Nephron (organoid): ENCODE results near the gene FBXO48.

Experiments used
- H3K27ac Mint-ChIP-seq, 3 experiments: 2 replicates each; pipeline ENCODE4 v1.8.0; 2020; ENCODE audit warnings: mixed read lengths in 3 of 3, mild to moderate bottlenecking in 2 of 3, moderate library complexity in 1 of 3
- H3K27me3 Mint-ChIP-seq: 2 replicates; pipeline ENCODE4 v1.8.0; 2021; ENCODE audit warnings: low read depth, mild to moderate bottlenecking, moderate library complexity, mixed read lengths
- H3K36me3 Mint-ChIP-seq: 2 replicates; pipeline ENCODE4 v1.8.0; 2020; ENCODE audit warnings: low read depth, mixed read lengths
- H3K4me1 Mint-ChIP-seq: 2 replicates; pipeline ENCODE4 v1.8.0; 2020; ENCODE audit warnings: mixed read lengths
- H3K4me3 Mint-ChIP-seq, 3 experiments: 2 replicates each; pipeline ENCODE4 v1.8.0; 2020; ENCODE audit warnings: mild to moderate bottlenecking in 3 of 3, mixed read lengths in 3 of 3, moderate library complexity in 2 of 3
- H3K9me3 Mint-ChIP-seq: 2 replicates; pipeline ENCODE4 v1.8.0; 2020; ENCODE audit warnings: mixed read lengths
- CTCF ChIP-seq, 3 experiments: fragments of 200-600 bp; sonication (generic); IDR thresholded peaks; one replicate each; pipeline ENCODE4 v1.5.0; 2021; ENCODE audit warnings: antibody characterized with exemption in 3 of 3; ENCODE audit not compliant: unreplicated experiment in 3 of 3

The FBXO48 gene, protein sequence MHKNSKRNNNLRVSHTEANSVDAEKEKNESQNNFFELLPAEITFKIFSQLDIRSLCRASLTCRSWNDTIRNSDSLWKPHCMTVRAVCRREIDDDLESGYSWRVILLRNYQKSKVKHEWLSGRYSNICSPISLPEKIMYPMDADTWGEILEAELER

GRCh38 chr2:68467077-68467960 is at the start of gene FBXO48, which contains the start of gene APLF:
FBXO48 (minus strand) TSS chr2:68467294; CDS start chr2:68465145, 2,149 bp downstream.
APLF (plus strand) TSS chr2:68467585; CDS start chr2:68467732, 147 bp downstream.
- no peaks in the 10 kb centered on the region for H3K9me3 Mint-ChIP-seq
- peak within 1 kb of the TSS; percentile 73 to 90 (median 89) for H3K27ac Mint-ChIP-seq
- peak within 1 kb of the TSS; percentile 96 for H3K4me3 Mint-ChIP-seq
- no peak for TF ChIP-seq CTCF (IDR thresholded peaks at IDR 0.05; ENCODE audit: unreplicated experiment in 3 of 3)
- H3K4me1 Mint-ChIP-seq, result peaks cover 12% of the 10 kb centered on the region
- H3K27me3 Mint-ChIP-seq, result no peaks in the 10 kb centered on the region
- H3K36me3 Mint-ChIP-seq, result no peaks in the 10 kb centered on the region

- Mint-ChIP-seq H3K9me3 (no peaks in the 10 kb centered on the region), H3K4me1 (peaks cover 10% of the 10 kb centered on the region), H3K4me3 (no peak overlapping the region), H3K36me3 (peaks cover 5% of the 10 kb centered on the region), H3K27ac (no peak overlapping the region), H3K27me3 (no peaks in the 10 kb centered on the region)
- no peak for TF ChIP-seq CTCF (IDR thresholded peaks at IDR 0.05; ENCODE audit: unreplicated experiment in 3 of 3)
Observed at GRCh38 chr2:68516051-68516955, 49.2 kb upstream of the FBXO48 start.

GRCh38 chr2:68514316-68514929 is 47.3 kb upstream of the FBXO48 start:
- Mint-ChIP-seq H3K4me3 (no peak overlapping the region), H3K4me1 (peaks cover 10% of the 10 kb centered on the region), H3K27me3 (no peaks in the 10 kb centered on the region), H3K27ac (no peak overlapping the region), H3K36me3 (peaks cover 5% of the 10 kb centered on the region), H3K9me3 (no peaks in the 10 kb centered on the region)
- no peak for TF ChIP-seq CTCF (IDR thresholded peaks at IDR 0.05; ENCODE audit: unreplicated experiment in 3 of 3)

- no peak for TF ChIP-seq CTCF (IDR thresholded peaks at IDR 0.05; ENCODE audit: unreplicated experiment in 3 of 3)
- peaks cover 11% of the 10 kb centered on the region for H3K36me3 Mint-ChIP-seq
- peaks cover 10% of the 10 kb centered on the region for H3K4me1 Mint-ChIP-seq
- H3K27me3 Mint-ChIP-seq, result no peaks in the 10 kb centered on the region
- H3K4me3 Mint-ChIP-seq, result no peak overlapping the region
- peak overlapping the region in 1 of 3 experiments; percentile 21 for H3K27ac Mint-ChIP-seq
- peaks cover 5% of the 10 kb centered on the region for H3K9me3 Mint-ChIP-seq
Observed at GRCh38 chr2:68512966-68513365, 45.9 kb upstream of the FBXO48 start.

DNA sequence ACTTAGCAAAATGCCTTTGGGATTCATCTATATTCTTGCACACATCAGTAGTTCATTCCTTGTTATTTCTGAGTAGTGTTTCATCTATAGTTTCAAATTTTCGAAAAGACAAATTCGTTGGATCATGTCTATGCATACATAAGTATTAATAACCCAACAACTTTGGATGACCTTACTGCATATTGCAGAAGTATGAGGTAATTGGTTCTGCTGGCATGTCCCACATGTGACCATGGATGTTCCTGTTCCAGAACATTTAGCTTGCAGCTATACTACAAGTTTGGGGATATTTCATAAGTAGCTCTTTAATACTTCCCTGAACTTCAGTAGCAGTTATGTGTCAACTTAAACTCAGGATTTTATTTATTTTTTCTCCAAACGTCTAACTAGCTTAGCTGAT is 45.2 kb upstream of the FBXO48 start:
- no peaks in the 10 kb centered on the region for H3K27me3 Mint-ChIP-seq
- no peak for TF ChIP-seq CTCF (IDR thresholded peaks at IDR 0.05; ENCODE audit: unreplicated experiment in 3 of 3)
- H3K4me1 Mint-ChIP-seq, result peaks cover 10% of the 10 kb centered on the region
- H3K36me3 Mint-ChIP-seq, result peaks cover 14% of the 10 kb centered on the region
- H3K4me3 Mint-ChIP-seq, result no peak overlapping the region
- peaks cover 5% of the 10 kb centered on the region for H3K9me3 Mint-ChIP-seq
- no peak overlapping the region for H3K27ac Mint-ChIP-seq
